Keratinocyte (primary cell): ENCODE measurements around the gene UBE2D1. TPM values are rescaled to one million over a fixed set of nuclear protein-coding genes. Genes with fewer than 3 reads are reported as not detected.

Experiments used
- DNase-seq: peaks from one replicate; pipeline ENCODE4 v3.0.0-alpha.2; 2011; ENCODE audit warnings: low read depth, missing footprints, low spot score
- FAIRE-seq: peaks from 2 replicates; lab custom pipeline; 2011; peaks lifted over from hg19 to GRCh38; lab: Jason Lieb, UNC
- H2AFZ ChIP-seq: 2 replicates; pipeline ENCODE4 v1.6.0; 2012; ENCODE audit warnings: low read length, control low read depth, inconsistent platforms; ENCODE audit not compliant: control insufficient read depth
- H3K27ac ChIP-seq: 2 replicates; pipeline ENCODE4 v1.5.1; 2011; ENCODE audit warnings: low read length; ENCODE audit not compliant: control insufficient read depth, insufficient read depth
- H3K27me3 ChIP-seq: 3 replicates; pipeline ENCODE4 v1.6.0; 2011; ENCODE audit warnings: low read length; ENCODE audit not compliant: control insufficient read depth, insufficient read depth; ENCODE audit errors: extremely low read depth
- H3K36me3 ChIP-seq, 2 experiments: 2 replicates in 1 of 2; 3 replicates in 1 of 2; pipeline ENCODE4 v1.5.1; 2011; ENCODE audit warnings: low read length in 2 of 2, mild to moderate bottlenecking in 1 of 2; ENCODE audit not compliant: control insufficient read depth in 2 of 2, insufficient read depth in 2 of 2; ENCODE audit errors: extremely low read depth in 1 of 2
- H3K4me1 ChIP-seq: 3 replicates; pipeline ENCODE4 v1.5.1; 2011; ENCODE audit warnings: low read length; ENCODE audit not compliant: control insufficient read depth, insufficient read depth; ENCODE audit errors: extremely low read depth
- H3K4me2 ChIP-seq: 3 replicates; pipeline ENCODE4 v1.6.0; 2011; ENCODE audit warnings: low read depth, low read length; ENCODE audit not compliant: control insufficient read depth, insufficient read depth; ENCODE audit errors: extremely low read depth
- H3K4me3 ChIP-seq, 3 experiments: fragments of 200-600 bp in 1 of 3; sonication (generic) in 1 of 3; 2 replicates in 2 of 3; 3 replicates in 1 of 3; pipeline ENCODE4 v1.5.1; 2011 to 2016; ENCODE audit warnings: low read length in 3 of 3, mild to moderate bottlenecking in 3 of 3, control low read depth in 2 of 3, inconsistent platforms in 1 of 3, low read depth in 1 of 3, mixed read lengths in 1 of 3, mixed run types in 1 of 3, moderate library complexity in 1 of 3; ENCODE audit not compliant: control insufficient read depth in 2 of 3, insufficient read depth in 2 of 3; ENCODE audit errors: extremely low read depth in 1 of 3
- H3K79me2 ChIP-seq: 2 replicates; pipeline ENCODE4 v1.6.0; 2012; ENCODE audit warnings: low read length; ENCODE audit not compliant: control insufficient read depth, insufficient read depth
- H3K9ac ChIP-seq: 3 replicates; pipeline ENCODE4 v1.6.0; 2011; ENCODE audit warnings: low read length; ENCODE audit not compliant: control insufficient read depth, insufficient read depth; ENCODE audit errors: extremely low read depth
- H3K9me1 ChIP-seq: 3 replicates; pipeline ENCODE4 v1.6.0; 2011; ENCODE audit warnings: low read length; ENCODE audit not compliant: control insufficient read depth, insufficient read depth; ENCODE audit errors: extremely low read depth
- H3K9me3 ChIP-seq: 2 replicates; pipeline ENCODE4 v1.5.1; 2012; ENCODE audit warnings: low read depth, low read length; ENCODE audit not compliant: control insufficient read depth
- H4K20me1 ChIP-seq: 3 replicates; pipeline ENCODE4 v1.6.0; 2011; ENCODE audit warnings: low read length; ENCODE audit not compliant: control insufficient read depth, insufficient read depth; ENCODE audit errors: extremely low read depth
- EZH2 ChIP-seq: IDR thresholded peaks from one replicate; pipeline ENCODE4 v1.6.1; 2012; ENCODE audit warnings: inconsistent platforms, mild to moderate bottlenecking, low read length, moderate library complexity
- dilution Hi-C: fragments of 300-500 bp; cut with MboI; formaldehyde crosslinking; loops from one replicate; pipeline ENCODE4 v1.7.0; 2020; ENCODE audit warnings: low sequenced_read_pairs; ENCODE audit not compliant: extremely low pct_ligation_motif_present
- polyA plus RNA-seq, 5 experiments: library from polyadenylated mRNA; depleted of rRNA in 3 of 5; stranded (reverse) in 3 of 5; stranded (forward) in 1 of 5; unstranded in 1 of 5; fragments of >200 nt; gene quantifications; 1 replicate in 1 of 5; 2 replicates in 3 of 5; 3 replicates in 1 of 5; pipeline versions ENCODE4 v1.2.1 to v1.2.3, GENCODE V29; 2011 to 2012; ENCODE audit warnings: missing spikeins in 2 of 5, low read depth in 1 of 5, low replicate concordance in 1 of 5
- TF ChIP-seq, protein P1 (sequence below), 3 experiments: IDR thresholded peaks in 1 of 3; conservative IDR thresholded peaks in 1 of 3; optimal IDR thresholded peaks in 1 of 3; 2 replicates in 2 of 3; 3 replicates in 1 of 3; pipeline versions ENCODE3 to v1.5.1; 2011; ENCODE audit warnings: low read length in 3 of 3, mild to moderate bottlenecking in 3 of 3, moderate library complexity in 2 of 3, control low read depth in 1 of 3, inconsistent platforms in 1 of 3; ENCODE audit not compliant: insufficient read depth in 2 of 3; ENCODE audit errors: extremely low read depth in 1 of 3

The UBE2D1 gene
- polyA plus RNA-seq, 1 donor (not counting 4 experiments of a cell fraction or from before 2014, with no cell fraction given): 25.4 TPM

DNA sequence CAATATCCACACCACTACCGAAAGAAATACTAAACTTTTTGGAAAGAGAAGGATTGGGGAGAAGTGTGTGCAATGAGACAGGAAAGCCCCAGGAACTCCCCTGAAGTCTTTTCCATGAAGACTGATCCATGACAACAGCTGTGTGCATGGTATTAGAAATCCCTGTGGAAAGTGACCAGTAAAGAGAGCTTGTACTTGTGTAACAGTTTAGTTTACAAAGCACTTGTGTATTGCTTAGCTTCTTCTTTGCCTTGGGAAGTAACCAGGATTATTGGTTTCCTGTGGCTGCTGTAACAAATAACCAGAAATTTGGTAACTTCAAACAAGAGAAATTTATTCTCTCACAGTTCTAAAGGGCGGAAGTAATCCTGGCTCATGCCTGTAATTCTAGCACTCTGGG lies 69.2 kb downstream of the UBE2D1 start:
- H3K4me3 ChIP-seq: no peak overlapping the region
- no peaks in the 10 kb centered on the region for H3K36me3 ChIP-seq
- H3K9me3 ChIP-seq: no peaks in the 10 kb centered on the region
- no peak overlapping the region for H3K4me2 ChIP-seq
- FAIRE-seq (no peak), DNase-seq (no peak)
- no peak for TF ChIP-seq EZH2
- TF ChIP-seq, protein P1, sequence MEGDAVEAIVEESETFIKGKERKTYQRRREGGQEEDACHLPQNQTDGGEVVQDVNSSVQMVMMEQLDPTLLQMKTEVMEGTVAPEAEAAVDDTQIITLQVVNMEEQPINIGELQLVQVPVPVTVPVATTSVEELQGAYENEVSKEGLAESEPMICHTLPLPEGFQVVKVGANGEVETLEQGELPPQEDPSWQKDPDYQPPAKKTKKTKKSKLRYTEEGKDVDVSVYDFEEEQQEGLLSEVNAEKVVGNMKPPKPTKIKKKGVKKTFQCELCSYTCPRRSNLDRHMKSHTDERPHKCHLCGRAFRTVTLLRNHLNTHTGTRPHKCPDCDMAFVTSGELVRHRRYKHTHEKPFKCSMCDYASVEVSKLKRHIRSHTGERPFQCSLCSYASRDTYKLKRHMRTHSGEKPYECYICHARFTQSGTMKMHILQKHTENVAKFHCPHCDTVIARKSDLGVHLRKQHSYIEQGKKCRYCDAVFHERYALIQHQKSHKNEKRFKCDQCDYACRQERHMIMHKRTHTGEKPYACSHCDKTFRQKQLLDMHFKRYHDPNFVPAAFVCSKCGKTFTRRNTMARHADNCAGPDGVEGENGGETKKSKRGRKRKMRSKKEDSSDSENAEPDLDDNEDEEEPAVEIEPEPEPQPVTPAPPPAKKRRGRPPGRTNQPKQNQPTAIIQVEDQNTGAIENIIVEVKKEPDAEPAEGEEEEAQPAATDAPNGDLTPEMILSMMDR (optimal IDR thresholded peaks at IDR 0.05 in 1 of 3, IDR thresholded peaks at IDR 0.05 in 1 of 3, conservative IDR thresholded peaks at IDR 0.05 in 1 of 3; ENCODE audit: extremely low read depth in 1 of 3, insufficient read depth in 2 of 3, low read length in 3 of 3): no peak
- no peaks in the 10 kb centered on the region for H3K27me3 ChIP-seq
- no peaks in the 10 kb centered on the region for H3K4me1 ChIP-seq
- H3K79me2 ChIP-seq: no peaks in the 10 kb centered on the region
- no peaks in the 10 kb centered on the region for H4K20me1 ChIP-seq
- no peak overlapping the region for H2AFZ ChIP-seq
- dilution Hi-C loops: no loop called here
- H3K27ac ChIP-seq: no peak overlapping the region
- no peak overlapping the region for H3K9ac ChIP-seq
- no peaks in the 10 kb centered on the region for H3K9me1 ChIP-seq

DNA sequence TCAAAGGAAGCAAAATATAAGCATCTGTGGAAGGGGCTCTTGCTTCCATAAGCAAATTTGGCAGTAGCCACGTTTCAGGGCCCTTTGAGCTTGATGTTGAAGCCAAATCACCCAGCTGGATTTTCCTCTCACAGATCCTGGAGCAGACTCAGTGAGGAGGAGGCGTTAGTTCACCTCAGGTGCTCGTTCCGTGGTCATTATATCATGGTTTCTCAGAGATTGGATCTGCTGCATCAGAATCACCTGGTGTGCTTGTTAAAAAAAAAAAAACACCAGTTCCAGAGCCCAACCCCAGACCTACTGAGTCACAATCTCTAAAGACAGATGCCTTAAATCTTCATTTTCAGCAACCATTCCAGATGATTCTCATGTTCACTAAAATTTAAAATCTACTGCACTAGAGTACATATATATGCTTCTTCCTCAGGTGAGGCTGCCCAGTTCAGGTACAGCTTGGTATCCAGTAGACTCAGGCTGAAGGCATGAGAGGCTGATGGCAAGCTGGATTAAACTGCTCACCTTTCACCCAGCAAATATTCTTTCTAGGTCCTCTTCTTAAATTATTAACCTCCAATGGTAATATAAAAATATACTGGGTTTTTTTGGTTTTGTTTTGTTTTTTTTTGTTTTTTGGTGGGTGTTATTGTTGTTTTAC lies 75.3 kb downstream of the UBE2D1 start:
- Histone ChIP-seq H3K4me3 (no peak overlapping the region), H3K4me2 (no peak overlapping the region), H3K9ac (no peak overlapping the region), H4K20me1 (no peaks in the 10 kb centered on the region), H3K27me3 (no peaks in the 10 kb centered on the region), H3K4me1 (peaks cover 10% of the 10 kb centered on the region), H3K79me2 (no peaks in the 10 kb centered on the region), H3K9me3 (no peaks in the 10 kb centered on the region), H2AFZ (no peak overlapping the region), H3K27ac (no peak overlapping the region), H3K9me1 (no peaks in the 10 kb centered on the region), H3K36me3 (no peaks in the 10 kb centered on the region)
- DNase-seq: no peak
- FAIRE-seq: no peak
- TF ChIP-seq, protein P1 (optimal IDR thresholded peaks at IDR 0.05 in 1 of 3, IDR thresholded peaks at IDR 0.05 in 1 of 3, conservative IDR thresholded peaks at IDR 0.05 in 1 of 3; ENCODE audit: extremely low read depth in 1 of 3, insufficient read depth in 2 of 3, low read length in 3 of 3): no peak
- no peak for TF ChIP-seq EZH2
- dilution Hi-C loops: no loop called here
